ENCODE data around the gene CCT3. TPM values are rescaled to one million over a fixed set of nuclear protein-coding genes. Genes with fewer than 3 reads are reported as not detected.

CCT3 gene
- 100 to 1,000 TPM; 149 to 258 (median 226) TPM for total RNA-seq

DNA sequence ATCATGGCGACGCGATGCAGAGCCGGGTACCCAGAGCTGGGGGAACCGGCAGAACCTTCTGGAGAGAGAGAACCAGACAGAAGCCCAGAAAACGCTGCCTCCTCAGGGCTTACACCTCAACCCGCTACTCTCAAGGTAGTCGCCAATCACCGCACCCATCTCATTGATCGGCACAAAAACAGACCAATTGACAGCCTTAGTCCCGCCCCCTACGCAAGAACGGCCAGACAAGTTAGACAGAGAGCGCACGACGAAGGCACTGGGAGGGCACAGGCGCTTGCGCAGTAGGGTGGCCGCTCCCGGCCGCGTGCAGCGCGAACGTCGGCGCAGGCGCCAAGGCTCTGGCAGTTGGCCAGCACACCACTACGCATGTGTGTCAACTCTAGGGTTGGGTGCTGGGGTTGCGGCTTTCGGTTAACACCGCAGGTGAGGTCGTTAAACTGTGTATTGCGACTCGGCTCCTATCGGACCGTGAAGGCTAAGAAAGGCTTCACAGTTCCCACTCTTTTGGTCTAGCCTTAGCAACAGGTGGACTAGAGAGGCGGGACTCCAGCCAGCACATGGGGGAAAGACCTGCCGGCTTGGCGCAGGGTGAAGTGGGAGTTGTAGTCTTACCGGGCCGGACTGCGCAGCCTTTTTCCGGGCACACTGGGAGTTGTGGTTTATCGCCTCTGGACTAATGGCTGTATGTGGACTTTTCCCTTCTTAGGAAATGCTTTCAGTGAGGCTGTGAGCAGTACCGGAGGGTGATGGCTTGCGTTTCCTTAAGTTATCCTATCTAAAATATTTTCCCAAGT, at the start of gene CCT3, which contains the start of gene TSACC:
Gene CCT3, minus strand, starts transcription at position 113 of the 797 bp plus-strand sequence. Its CDS starts 108 bp downstream, at position 5.
Gene TSACC, plus strand, starts transcription at position 347 of the 797 bp plus-strand sequence. CDS start 1,232 bp downstream, outside the sequence.
- TF ChIP-seq, protein P1, sequence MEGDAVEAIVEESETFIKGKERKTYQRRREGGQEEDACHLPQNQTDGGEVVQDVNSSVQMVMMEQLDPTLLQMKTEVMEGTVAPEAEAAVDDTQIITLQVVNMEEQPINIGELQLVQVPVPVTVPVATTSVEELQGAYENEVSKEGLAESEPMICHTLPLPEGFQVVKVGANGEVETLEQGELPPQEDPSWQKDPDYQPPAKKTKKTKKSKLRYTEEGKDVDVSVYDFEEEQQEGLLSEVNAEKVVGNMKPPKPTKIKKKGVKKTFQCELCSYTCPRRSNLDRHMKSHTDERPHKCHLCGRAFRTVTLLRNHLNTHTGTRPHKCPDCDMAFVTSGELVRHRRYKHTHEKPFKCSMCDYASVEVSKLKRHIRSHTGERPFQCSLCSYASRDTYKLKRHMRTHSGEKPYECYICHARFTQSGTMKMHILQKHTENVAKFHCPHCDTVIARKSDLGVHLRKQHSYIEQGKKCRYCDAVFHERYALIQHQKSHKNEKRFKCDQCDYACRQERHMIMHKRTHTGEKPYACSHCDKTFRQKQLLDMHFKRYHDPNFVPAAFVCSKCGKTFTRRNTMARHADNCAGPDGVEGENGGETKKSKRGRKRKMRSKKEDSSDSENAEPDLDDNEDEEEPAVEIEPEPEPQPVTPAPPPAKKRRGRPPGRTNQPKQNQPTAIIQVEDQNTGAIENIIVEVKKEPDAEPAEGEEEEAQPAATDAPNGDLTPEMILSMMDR (IDR thresholded peaks at IDR 0.05) = no peak
- peak in 2 of 4 donors; percentile 42 to 74 for TF ChIP-seq POLR2A (IDR thresholded peaks at IDR 0.05)
- H3K4me1 ChIP-seq = peaks cover 13 to 29% (median 15%) of the 10 kb centered on the region in 3 donors
- 0% methylated on average over 22 to 35 of the region's 47 CpGs for WGBS, 2 donors

DNA sequence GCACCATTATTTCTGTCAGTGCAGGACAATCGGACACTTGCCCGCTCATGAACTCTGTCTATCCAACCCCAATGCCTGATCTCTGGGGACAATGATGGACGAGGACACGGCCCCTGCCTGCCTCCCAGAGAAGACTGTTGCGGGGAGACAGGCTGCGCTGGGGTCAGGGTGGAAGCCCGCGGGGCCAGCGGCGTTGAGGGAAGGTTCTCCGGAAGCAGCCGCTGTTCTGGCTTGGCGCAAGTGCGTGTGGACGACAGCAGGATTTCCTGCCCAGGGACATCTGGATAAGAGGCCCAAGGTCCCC, 49.7 kb upstream of the CCT3 start:
- Histone ChIP-seq H3K9me3 (no peaks in the 10 kb centered on the region), H3K27me3 (peaks cover 0 to 71% (median 5%) of the 10 kb centered on the region in 4 donors), H3K4me1 (peaks cover 0 to 10% (median 6%) of the 10 kb centered on the region in 3 donors), H3K4me3 (no peak overlapping the region), H3K36me3 (no peaks in the 10 kb centered on the region), H3K27ac (no peak overlapping the region)
- no peak for DNase-seq
- intact Hi-C loops (cut with DNase I) = loop anchor here (10.0 kb wide), 1 partner anchor 227 kb away; the partner anchor contains the start of gene HAPLN2
- TF ChIP-seq, protein P1 (IDR thresholded peaks at IDR 0.05) = no peak
- TF ChIP-seq POLR2A (IDR thresholded peaks at IDR 0.05) = no peak
- WGBS, 2 donors = 39 to 80% methylated on average over 1 to 9 of the region's 15 CpGs

More for the DNA sequence above, at the start of gene CCT3, which contains the start of gene TSACC:
- DNase-seq = peak; percentile 93
- peak within 1 kb of the TSS; percentile 79 to 93 (median 90) for H3K27ac ChIP-seq
- no peaks in the 10 kb centered on the region for H3K9me3 ChIP-seq
- intact Hi-C loops (cut with DNase I) = no loop called here
- peak within 1 kb of the TSS; percentile 87 to 98 (median 90) for H3K4me3 ChIP-seq
- peaks cover 0 to 30% (median 10%) of the 10 kb centered on the region in 3 donors for H3K36me3 ChIP-seq
- no peaks in the 10 kb centered on the region for H3K27me3 ChIP-seq

DNA sequence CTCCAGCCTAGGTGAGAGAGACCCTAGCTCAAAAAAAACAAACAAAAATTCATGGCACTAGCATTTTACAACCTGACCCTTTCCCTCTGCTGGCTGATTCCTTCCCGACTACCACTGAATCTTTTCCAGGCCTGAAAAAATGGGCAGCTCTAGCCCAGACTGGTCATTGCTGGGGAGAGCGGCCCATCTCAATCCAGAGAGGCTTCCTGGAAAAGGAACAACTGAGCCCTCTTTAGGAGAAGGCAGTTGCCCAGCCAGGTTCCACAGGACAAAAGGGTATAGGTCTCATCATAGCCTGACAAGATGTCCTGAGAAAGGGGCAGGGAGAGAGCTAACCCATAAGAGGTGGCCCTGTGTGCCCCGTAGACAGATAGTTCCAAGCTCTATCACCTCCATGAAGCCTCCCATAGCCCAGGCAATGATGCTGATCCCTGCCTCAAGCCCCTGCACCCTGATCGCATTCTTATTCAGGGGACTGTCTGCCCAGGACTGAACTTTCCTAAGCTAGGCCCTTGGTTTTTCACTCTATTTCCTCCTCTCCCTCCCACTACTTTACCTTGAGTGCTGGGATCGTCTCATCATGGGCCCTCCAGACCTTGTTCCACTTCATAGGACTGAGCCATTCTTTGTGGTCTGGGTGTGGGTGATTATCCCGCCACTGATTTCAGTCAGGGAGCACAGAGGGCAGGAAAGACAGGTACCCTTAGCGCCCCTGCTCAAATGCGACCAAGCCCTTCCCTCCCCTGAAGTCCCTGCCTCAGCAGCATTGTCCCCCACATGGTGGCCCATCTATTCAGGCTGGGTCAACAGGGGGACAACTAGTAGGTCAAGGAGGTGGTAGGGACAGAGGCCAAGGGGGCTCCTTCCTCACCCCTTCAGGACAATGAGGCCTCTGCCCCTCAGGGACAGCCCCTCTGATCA, 49.1 kb upstream of the CCT3 start:
- intact Hi-C loops (cut with DNase I) = loop anchor here (10.0 kb wide), 1 partner anchor 228 kb away; the partner anchor contains the start of gene HAPLN2
- Histone ChIP-seq H3K4me1 (peaks cover 0 to 10% (median 6%) of the 10 kb centered on the region in 3 donors), H3K27ac (no peak overlapping the region), H3K27me3 (peaks cover 0 to 65% (median 5%) of the 10 kb centered on the region in 4 donors), H3K4me3 (no peak overlapping the region), H3K36me3 (no peaks in the 10 kb centered on the region), H3K9me3 (no peaks in the 10 kb centered on the region)
- DNase-seq = no peak
- no peak for TF ChIP-seq POLR2A (IDR thresholded peaks at IDR 0.05)
- TF ChIP-seq, protein P1 (IDR thresholded peaks at IDR 0.05) = no peak
- WGBS, 2 donors = 86 to 92% methylated on average over 5 to 8 of the region's 8 CpGs

DNA sequence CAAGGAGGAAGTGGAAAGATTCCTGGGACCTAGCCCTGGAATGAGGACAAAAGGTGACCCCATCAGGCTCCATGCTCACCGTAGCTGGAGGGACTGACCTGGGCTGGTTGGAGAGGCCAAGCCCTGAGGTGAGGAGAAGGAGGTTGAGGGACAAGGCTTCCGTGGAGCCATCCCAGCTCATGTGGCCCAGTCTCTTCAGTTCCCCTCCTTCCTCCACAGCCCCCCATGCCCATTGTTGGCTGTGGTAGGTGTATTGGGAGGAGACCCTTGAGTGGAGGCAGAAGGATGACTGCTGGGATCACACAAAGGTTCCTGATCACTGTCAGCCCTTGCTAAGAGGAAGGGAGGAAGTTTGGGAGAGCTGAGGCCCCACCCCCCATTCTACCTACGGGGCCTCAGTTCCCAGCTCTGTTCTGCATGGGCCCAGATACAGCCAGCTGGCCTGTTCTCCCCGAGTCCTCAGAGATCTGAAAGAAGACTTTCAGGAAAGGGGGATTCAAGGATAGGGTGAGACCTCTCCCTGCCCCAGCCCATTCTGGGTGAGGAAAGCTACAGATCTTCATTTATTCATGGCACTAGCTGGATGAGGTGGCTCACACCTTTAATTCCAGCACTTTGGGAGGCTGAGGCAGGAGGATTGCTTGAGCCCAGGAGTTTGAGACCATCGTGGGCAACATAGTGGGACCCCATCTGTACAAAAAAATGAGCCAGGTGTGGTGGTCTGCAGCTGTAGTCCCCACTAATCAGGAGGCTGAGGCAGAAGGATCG, 48.2 kb upstream of the CCT3 start:
- intact Hi-C loops (cut with DNase I) = loop anchor here (10.0 kb wide), 1 partner anchor 228 kb away; the partner anchor contains the start of gene HAPLN2
- no peak overlapping the region for H3K4me3 ChIP-seq
- peaks cover 0 to 56% (median 4%) of the 10 kb centered on the region in 4 donors for H3K27me3 ChIP-seq
- H3K27ac ChIP-seq = no peak overlapping the region
- no peaks in the 10 kb centered on the region for H3K36me3 ChIP-seq
- no peak for TF ChIP-seq POLR2A (IDR thresholded peaks at IDR 0.05)
- WGBS, 2 donors = 80 to 82% methylated on average over 4 of the region's 6 CpGs
- H3K9me3 ChIP-seq = no peaks in the 10 kb centered on the region
- peaks cover 0 to 10% (median 6%) of the 10 kb centered on the region in 3 donors for H3K4me1 ChIP-seq
- DNase-seq = no peak

Data from esophagus squamous epithelium (tissue), 5 donors.